GM23338 (cell line): Measurements from ENCODE around the gene MYO1F. TPM values are rescaled to one million over a fixed set of nuclear protein-coding genes. Genes with fewer than 3 reads are reported as not detected.

Experiments
- ATAC-seq: fragments of 200-7000 bp; cut with Tn5 transposase; 3 replicates; pipeline ENCODE4 v1.9.1; 2020
- DNase-seq: peaks from one replicate; pipeline ENCODE4 v3.0.0-alpha.2; 2015; ENCODE audit warnings: low spot score
- H2AFZ ChIP-seq: fragments of 200-600 bp; sonication (generic); 2 replicates; pipeline ENCODE4 v1.8.0; 2016; ENCODE audit warnings: antibody characterized with exemption, mild to moderate bottlenecking, moderate library complexity
- H3F3A ChIP-seq: fragments of 200-600 bp; sonication (generic); replicated peaks from 2 replicates; pipeline ENCODE4 v1.8.0; 2017; ENCODE audit warnings: antibody characterized with exemption, mixed run types, low read depth
- H3K27ac ChIP-seq: fragments of 200-600 bp; sonication (generic); 2 replicates; pipeline ENCODE4 v1.6.1; 2016; ENCODE audit warnings: low read depth
- H3K27me3 ChIP-seq: fragments of 200-600 bp; sonication (generic); 2 replicates; pipeline ENCODE4 v1.8.0; 2016; ENCODE audit warnings: mild to moderate bottlenecking, mixed run types, moderate library complexity; ENCODE audit not compliant: insufficient read depth
- H3K36me3 ChIP-seq: fragments of 200-600 bp; sonication (generic); 2 replicates; pipeline ENCODE4 v1.8.0; 2016; ENCODE audit warnings: mild to moderate bottlenecking; ENCODE audit not compliant: insufficient read depth
- H3K4me1 ChIP-seq: fragments of 200-600 bp; sonication (generic); 2 replicates; pipeline ENCODE4 v1.8.0; 2016; ENCODE audit warnings: mild to moderate bottlenecking, moderate library complexity; ENCODE audit not compliant: insufficient read depth
- H3K4me2 ChIP-seq: fragments of 200-600 bp; sonication (generic); 2 replicates; pipeline ENCODE4 v1.7.1; 2017; ENCODE audit warnings: mixed run types
- H3K4me3 ChIP-seq: fragments of 200-600 bp; sonication (generic); 2 replicates; pipeline ENCODE4 v1.6.1; 2016; ENCODE audit warnings: mixed run types
- H3K79me2 ChIP-seq: fragments of 200-600 bp; sonication (generic); replicated peaks from 2 replicates; pipeline ENCODE4 v1.8.0; 2017; ENCODE audit warnings: mild to moderate bottlenecking; ENCODE audit not compliant: insufficient read depth
- H3K9me2 ChIP-seq: fragments of 200-600 bp; sonication (generic); 2 replicates; pipeline ENCODE4 v1.8.0; 2017; ENCODE audit not compliant: insufficient read depth
- H4K20me1 ChIP-seq: fragments of 200-600 bp; sonication (generic); replicated peaks from 2 replicates; pipeline ENCODE4 v1.8.0; 2017; ENCODE audit warnings: mild to moderate bottlenecking; ENCODE audit not compliant: insufficient read depth
- H3K27ac Mint-ChIP-seq: 2 replicates; pipeline ENCODE4 v1.8.0; 2020; ENCODE audit warnings: inconsistent platforms, mild to moderate bottlenecking, moderate library complexity, mixed read lengths
- H3K27me3 Mint-ChIP-seq: 3 replicates; pipeline ENCODE4 v1.8.0; 2022; ENCODE audit warnings: low read depth, mild to moderate bottlenecking, moderate library complexity, mixed read lengths, inconsistent platforms; ENCODE audit not compliant: insufficient read depth, poor library complexity
- H3K36me3 Mint-ChIP-seq: 3 replicates; pipeline ENCODE4 v1.8.0; 2021; ENCODE audit warnings: low read depth, mild to moderate bottlenecking, inconsistent platforms, moderate library complexity, mixed read lengths
- H3K4me1 Mint-ChIP-seq: 3 replicates; pipeline ENCODE4 v1.8.0; 2020; ENCODE audit warnings: mild to moderate bottlenecking, inconsistent platforms, mixed read lengths
- H3K4me3 Mint-ChIP-seq: 3 replicates; pipeline ENCODE4 v1.8.0; 2021; ENCODE audit warnings: moderate library complexity, mild to moderate bottlenecking, inconsistent platforms, mixed read lengths
- H3K9me3 Mint-ChIP-seq: 3 replicates; pipeline ENCODE4 v1.8.0; 2020; ENCODE audit warnings: moderate library complexity, mild to moderate bottlenecking, inconsistent platforms, mixed read lengths
- CREB1 ChIP-seq: fragments of 250-450 bp; sonication (Bioruptor Pico); IDR thresholded peaks from 2 replicates; pipeline ENCODE4 v1.5.0; 2020; ENCODE audit warnings: low read depth, mild to moderate bottlenecking, moderate library complexity
- CTCF ChIP-seq, 2 experiments: fragments of 200-600 bp in 1 of 2; sonication (generic) in 1 of 2; conservative IDR thresholded peaks; 2 replicates each; pipeline versions ENCODE4 v1.5.1 to v1.6.1; 2016 to 2017; ENCODE audit warnings: antibody characterized with exemption in 2 of 2, low read depth in 2 of 2, mild to moderate bottlenecking in 2 of 2, moderate library complexity in 1 of 2
- ETS1 ChIP-seq: IDR thresholded peaks from 2 replicates; pipeline ENCODE4 v1.6.1; 2016; ENCODE audit warnings: antibody characterized with exemption
- EZH2 ChIP-seq: fragments of 200-600 bp; sonication (generic); IDR thresholded peaks from one replicate; pipeline ENCODE4 v1.8.0; 2017; ENCODE audit warnings: antibody characterized with exemption, mild to moderate bottlenecking, low read depth; ENCODE audit not compliant: unreplicated experiment
- EZH2phosphoT487 ChIP-seq: fragments of 200-600 bp; sonication (generic); IDR thresholded peaks from one replicate; pipeline ENCODE4 v1.8.1; 2018; ENCODE audit warnings: antibody characterized with exemption; ENCODE audit not compliant: unreplicated experiment
- JUNB ChIP-seq: IDR thresholded peaks from one replicate; pipeline ENCODE4 v1.6.1; 2016; ENCODE audit warnings: antibody characterized with exemption; ENCODE audit not compliant: unreplicated experiment
- NANOG ChIP-seq: IDR thresholded peaks from 2 replicates; pipeline ENCODE4 v1.6.1; 2016; ENCODE audit warnings: antibody characterized with exemption, borderline replicate concordance
- POLR2AphosphoS5 ChIP-seq: IDR thresholded peaks from 2 replicates; pipeline ENCODE4 v1.6.1; 2016; ENCODE audit warnings: antibody characterized with exemption, low read depth
- REST ChIP-seq: IDR thresholded peaks from one replicate; pipeline ENCODE4 v1.6.1; 2018; ENCODE audit warnings: antibody characterized with exemption; ENCODE audit not compliant: unreplicated experiment
- STAT1 ChIP-seq: IDR thresholded peaks from one replicate; pipeline ENCODE4 v1.6.1; 2016; ENCODE audit warnings: antibody characterized with exemption; ENCODE audit not compliant: unreplicated experiment
- ZNF114 ChIP-seq: fragments of 250-450 bp; sonication (Bioruptor Pico); IDR thresholded peaks from 2 replicates; pipeline ENCODE4 v1.5.0; 2020; ENCODE audit warnings: mild to moderate bottlenecking, moderate library complexity
- ZNF331 ChIP-seq: fragments of 250-450 bp; sonication (Bioruptor Pico); IDR thresholded peaks from 2 replicates; pipeline ENCODE4 v1.5.0; 2020; ENCODE audit warnings: low read depth, mild to moderate bottlenecking, moderate library complexity
- ZNF462 ChIP-seq: fragments of 250-450 bp; sonication (Bioruptor Pico); IDR thresholded peaks from 2 replicates; pipeline ENCODE4 v1.5.0; 2020; ENCODE audit warnings: mild to moderate bottlenecking, moderate library complexity
- polyA plus RNA-seq: library from polyadenylated mRNA; unstranded; fragments of >200 nt; fragmentation: Nextera tagmentation; extraction: Ambion mirVana; gene quantifications from 2 replicates; pipeline ENCODE4 v1.2.1, GENCODE V29; 2016
- total RNA-seq: library from RNA; depleted of rRNA; stranded (reverse); fragments of >200 nt; shearing (Covaris generic); gene quantifications from 2 replicates; pipeline ENCODE4 v1.2.3, GENCODE V29; 2014

The MYO1F gene
- total and polyA plus RNA-seq, 2 experiments from 2014 or later, result 3.9 to 5.7 TPM

GRCh38 chr19:8517551-8518442 lies 59.4 kb downstream of the MYO1F start:
- Histone ChIP-seq H3K27ac (no peak overlapping the region), H3K79me2 (no peaks in the 10 kb centered on the region), H3F3A (peaks cover 19% of the 10 kb centered on the region), H3K27me3 (no peaks in the 10 kb centered on the region), H3K9me2 (no peaks in the 10 kb centered on the region), H3K4me3 (no peak overlapping the region), H4K20me1 (no peaks in the 10 kb centered on the region), H3K4me2 (no peak overlapping the region), H3K36me3 (no peaks in the 10 kb centered on the region), H2AFZ (0 out of 2 replicates have a peak overlapping the region, but pooled peaks have one; percentile 76), H3K4me1 (peaks cover 6% of the 10 kb centered on the region)
- H3K9me3 Mint-ChIP-seq, result no peaks in the 10 kb centered on the region; the same call in 2 of the 3 replicates
- DNase-seq (no peak), ATAC-seq (no peak)
- H3K27me3 Mint-ChIP-seq, result peaks cover 23% of the 10 kb centered on the region
- no peak overlapping the region for H3K4me3 Mint-ChIP-seq
- no peak overlapping the region for H3K27ac Mint-ChIP-seq
- H3K36me3 Mint-ChIP-seq, result no peaks in the 10 kb centered on the region; the same call in 2 of the 3 replicates
- TF ChIP-seq EZH2phosphoT487 (no peak), REST (no peak), ZNF114 (CRISPR knock-in tag) (no peak), STAT1 (no peak), ZNF331 (CRISPR knock-in tag) (no peak), ZNF462 (no peak), NANOG (no peak), CTCF (conservative IDR thresholded peaks at IDR 0.05; ENCODE audit: low read depth in 2 of 2) (no peak), POLR2AphosphoS5 (no peak), CREB1 (CRISPR knock-in tag) (no peak), JUNB (no peak), ETS1 (no peak), EZH2 (no peak)
- H3K4me1 Mint-ChIP-seq, result peaks cover 9% of the 10 kb centered on the region
